GM18507 (cell line): Measurements from ENCODE around the gene SMIM12.
"Not testable (repeated sequence)": the region's sequence is repeated elsewhere in the genome, so short reads cannot be mapped to it uniquely, and the experiment has no call there.

Source experiments
- DNase-seq: peaks from one replicate; pipeline ENCODE4 v3.0.0; 2011; ENCODE audit warnings: low read depth; ENCODE audit not compliant: insufficient read length; ENCODE audit errors: extremely low spot score
- FAIRE-seq: peaks from 2 replicates; lab custom pipeline; 2011; peaks lifted over from hg19 to GRCh38; lab: Jason Lieb, UNC

Gene SMIM12

GRCh38 chr1:34816332-34816731 lies 43.2 kb downstream of the SMIM12 start:
- FAIRE-seq (no peak), DNase-seq (no peak)

DNA sequence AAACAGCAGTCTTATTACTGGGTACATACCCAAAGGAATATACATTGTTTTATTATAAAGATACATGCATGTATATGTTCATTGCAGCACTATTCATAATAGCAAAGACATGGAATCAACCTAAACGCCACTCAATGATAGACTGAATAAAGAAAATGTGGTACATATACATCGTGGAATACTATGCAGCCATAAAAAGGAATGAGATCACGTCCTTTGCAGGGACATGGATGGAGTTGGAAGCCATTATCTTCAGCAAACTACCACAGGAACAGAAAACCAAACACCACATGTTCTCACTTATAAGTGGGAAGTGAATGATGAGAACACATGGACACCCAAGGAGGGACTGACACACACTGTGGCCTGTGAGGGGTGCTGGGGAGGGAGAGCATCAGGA lies 48.8 kb downstream of the SMIM12 start:
- not testable (repeated sequence) for FAIRE-seq, DNase-seq

DNA sequence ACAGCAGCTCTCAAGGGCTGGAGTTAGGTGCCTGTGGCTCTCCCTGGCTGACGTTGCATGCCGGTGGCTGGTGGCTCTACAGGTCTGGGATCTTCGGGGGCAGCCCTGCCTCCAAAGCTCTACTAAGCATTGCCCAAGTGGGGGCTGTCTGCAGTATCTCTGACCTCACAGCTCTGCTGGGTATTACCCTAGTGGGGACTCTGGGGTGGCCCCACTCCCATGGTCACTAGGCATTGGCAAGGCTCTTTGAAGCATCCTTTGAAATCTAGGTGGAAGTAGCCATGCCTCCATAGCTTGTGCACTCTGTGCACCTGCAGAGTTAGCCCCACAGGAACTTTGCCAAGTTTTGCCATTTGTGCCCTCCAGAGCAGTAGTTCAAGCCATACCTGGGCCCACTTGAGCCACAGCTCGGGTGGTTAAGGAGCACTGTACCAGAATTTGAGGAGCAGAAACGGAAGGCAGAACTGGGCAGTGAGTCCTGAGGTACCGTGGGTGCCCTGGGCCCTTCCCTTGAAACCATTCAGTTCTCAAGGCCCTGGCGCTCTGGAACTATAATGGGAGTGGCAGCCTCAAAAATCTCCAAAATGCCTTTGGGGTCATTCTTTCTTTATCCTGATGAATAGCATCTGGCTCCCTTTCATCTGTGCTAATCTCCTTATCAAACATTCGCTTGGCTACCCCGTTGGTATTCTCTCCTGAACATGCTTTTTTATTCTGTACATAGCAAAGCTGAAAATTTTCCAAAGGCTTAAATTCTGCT lies 51.3 kb downstream of the SMIM12 start:
- DNase-seq (no peak), FAIRE-seq (no peak)

DNA sequence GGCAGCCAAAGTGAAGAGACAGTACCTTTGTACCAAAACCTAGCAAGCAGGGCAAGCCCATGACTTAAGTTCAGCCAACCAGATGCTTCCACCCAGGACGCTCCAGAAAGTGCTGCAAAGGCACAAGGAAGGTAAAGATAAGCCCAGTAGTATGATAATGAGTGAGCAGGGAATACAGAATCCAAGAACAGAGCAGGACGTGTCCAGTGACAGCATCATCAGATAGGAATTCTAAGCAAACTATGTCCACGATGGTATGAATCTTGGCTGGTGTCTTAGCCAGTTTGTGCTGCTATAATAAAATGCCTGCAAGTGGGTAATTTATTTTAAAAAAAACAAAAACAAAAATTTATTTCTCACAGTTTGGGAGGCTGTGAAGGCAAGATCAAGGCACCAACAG lies 53.2 kb downstream of the SMIM12 start:
- DNase-seq (no peak), FAIRE-seq (no peak)

DNA sequence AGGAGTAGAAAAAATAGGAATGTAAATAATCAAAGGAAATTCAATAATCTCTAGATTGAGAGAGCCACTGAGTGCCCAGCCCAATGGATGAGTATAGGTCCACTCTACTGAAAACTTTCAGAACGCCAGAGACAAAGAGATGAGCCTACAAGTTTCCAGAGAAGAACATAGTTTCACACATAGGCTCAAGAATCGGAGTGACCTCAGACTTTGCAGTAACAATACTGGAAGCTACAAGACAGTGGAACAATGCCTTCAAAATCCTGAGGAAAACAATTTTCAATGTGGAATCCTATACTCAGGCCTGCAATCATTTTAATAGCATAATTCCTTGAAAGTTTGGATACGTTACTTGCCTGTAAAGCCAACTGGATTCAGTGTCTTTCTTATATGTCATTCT lies 55.8 kb downstream of the SMIM12 start:
- no peak for DNase-seq
- no peak for FAIRE-seq
